HEK293 (cell line): Measurements from ENCODE around the gene DDX10.

ENCODE experiments used
- CTCF ChIA-PET: fragments of 350-600 bp; formaldehyde crosslinking; extraction: SDS; loops from one replicate; lab custom pipeline; 2021; ENCODE audit warnings: antibody characterized with exemption; lab: Yijun Ruan, JAX
- POLR2A ChIA-PET: fragments of 300-600 bp; formaldehyde crosslinking; extraction: SDS; loops from one replicate; lab custom pipeline; 2020; ENCODE audit warnings: antibody characterized with exemption, inconsistent platforms; lab: Yijun Ruan, JAX
- H3K27ac ChIP-seq: fragments of 200-500 bp; sonication (Bioruptor generic); 2 replicates; pipeline ENCODE4 v1.5.1; 2014; ENCODE audit warnings: low read depth, low read length, control low read depth, inconsistent platforms; ENCODE audit errors: extremely low read depth
- H3K36me3 ChIP-seq, 2 experiments: fragments of 200-500 bp in 1 of 2; sonication (Bioruptor generic) in 1 of 2; 1 replicate in 1 of 2; 2 replicates in 1 of 2; pipeline ENCODE4 v1.5.1; 2014 to 2017; ENCODE audit warnings: inconsistent platforms in 2 of 2, low read length in 2 of 2; ENCODE audit not compliant: control insufficient read depth in 2 of 2, insufficient read depth in 1 of 2
- H3K4me1 ChIP-seq: fragments of 200-500 bp; sonication (Bioruptor generic); 2 replicates; pipeline ENCODE4 v1.5.1; 2014; ENCODE audit warnings: mild to moderate bottlenecking, low read length, inconsistent platforms; ENCODE audit not compliant: control insufficient read depth, insufficient read depth
- H3K4me3 ChIP-seq: 2 replicates; pipeline ENCODE4 v1.5.1; 2011; ENCODE audit warnings: low read depth, mild to moderate bottlenecking, control low read depth, low read length, moderate library complexity
- H3K9me3 ChIP-seq: fragments of 200-500 bp; sonication (Bioruptor generic); 2 replicates; pipeline ENCODE4 v1.5.1; 2014; ENCODE audit warnings: low read depth, low read length, inconsistent platforms; ENCODE audit not compliant: control insufficient read depth, insufficient read depth
- IKZF3 ChIP-seq: fragments of 450-650 bp; IDR thresholded peaks from 2 replicates; pipeline ENCODE4 v1.5.0; 2018; ENCODE audit warnings: missing biosample characterization, mild to moderate bottlenecking, missing genetic modification characterization, moderate library complexity
- MYNN ChIP-seq: fragments of 450-650 bp; formaldehyde crosslinking; IDR thresholded peaks from 2 replicates; pipeline ENCODE4 v1.5.1; 2016; ENCODE audit warnings: missing biosample characterization, missing genetic modification characterization, borderline replicate concordance
- REPIN1 ChIP-seq: fragments of 450-650 bp; formaldehyde crosslinking; IDR thresholded peaks from 2 replicates; pipeline ENCODE4 v1.5.1; 2017; ENCODE audit warnings: missing biosample characterization, missing genetic modification characterization, low read depth
- SCRT1 ChIP-seq: fragments of 450-650 bp; formaldehyde crosslinking; IDR thresholded peaks from 2 replicates; pipeline ENCODE4 v1.5.1; 2016; ENCODE audit warnings: missing biosample characterization, missing genetic modification characterization, borderline replicate concordance
- YY2 ChIP-seq: fragments of 450-650 bp; formaldehyde crosslinking; IDR thresholded peaks from 2 replicates; pipeline ENCODE4 v1.5.1; 2016; ENCODE audit warnings: missing biosample characterization, missing genetic modification characterization
- ZBTB17 ChIP-seq: fragments of 450-650 bp; formaldehyde crosslinking; IDR thresholded peaks from 2 replicates; pipeline ENCODE4 v1.5.1; 2016; ENCODE audit warnings: missing biosample characterization, missing genetic modification characterization
- ZIC2 ChIP-seq: fragments of 450-650 bp; formaldehyde crosslinking; IDR thresholded peaks from 2 replicates; pipeline ENCODE4 v1.5.1; 2016; ENCODE audit warnings: missing biosample characterization, missing genetic modification characterization
- ZNF114 ChIP-seq: fragments of 450-650 bp; formaldehyde crosslinking; IDR thresholded peaks from 2 replicates; pipeline ENCODE4 v1.5.0; 2017; ENCODE audit warnings: missing biosample characterization, missing genetic modification characterization
- ZNF146 ChIP-seq: fragments of 450-650 bp; formaldehyde crosslinking; IDR thresholded peaks from 2 replicates; pipeline ENCODE4 v1.5.1; 2016; ENCODE audit warnings: missing biosample characterization, missing genetic modification characterization
- ZNF274 ChIP-seq, 2 experiments: fragments of 200-500 bp in 1 of 2; fragments of 450-650 bp in 1 of 2; sonication (Bioruptor generic) in 1 of 2; formaldehyde crosslinking in 1 of 2; IDR thresholded peaks; 2 replicates each; pipeline versions ENCODE4 v1.5.1 to v1.6.1; 2014 to 2016; ENCODE audit warnings: borderline replicate concordance in 1 of 2, inconsistent platforms in 1 of 2, low read length in 1 of 2, missing biosample characterization in 1 of 2, missing genetic modification characterization in 1 of 2
- ZNF324 ChIP-seq: fragments of 450-650 bp; formaldehyde crosslinking; IDR thresholded peaks from 2 replicates; pipeline ENCODE4 v1.5.1; 2016; ENCODE audit warnings: missing biosample characterization, missing genetic modification characterization
- ZNF404 ChIP-seq: fragments of 450-650 bp; formaldehyde crosslinking; IDR thresholded peaks from 2 replicates; pipeline ENCODE4 v1.5.1; 2017; ENCODE audit warnings: missing biosample characterization, missing genetic modification characterization
- ZNF544 ChIP-seq: fragments of 450-650 bp; formaldehyde crosslinking; IDR thresholded peaks from 2 replicates; pipeline ENCODE4 v1.5.0; 2017; ENCODE audit warnings: missing biosample characterization, missing genetic modification characterization
- ZNF549 ChIP-seq: fragments of 450-650 bp; IDR thresholded peaks from 2 replicates; pipeline ENCODE4 v1.5.1; 2018; ENCODE audit warnings: missing biosample characterization, missing genetic modification characterization, mild to moderate bottlenecking, inconsistent platforms, moderate library complexity
- ZNF560 ChIP-seq: fragments of 450-650 bp; formaldehyde crosslinking; IDR thresholded peaks from 2 replicates; pipeline ENCODE4 v1.5.1; 2017; ENCODE audit warnings: missing biosample characterization, missing genetic modification characterization, borderline replicate concordance
- ZNF580 ChIP-seq: fragments of 450-650 bp; formaldehyde crosslinking; IDR thresholded peaks from 2 replicates; pipeline ENCODE4 v1.5.1; 2016; ENCODE audit warnings: missing biosample characterization, missing genetic modification characterization
- ZNF701 ChIP-seq: fragments of 450-650 bp; formaldehyde crosslinking; IDR thresholded peaks from 2 replicates; pipeline ENCODE4 v1.5.1; 2016; ENCODE audit warnings: missing biosample characterization, missing genetic modification characterization
- ZNF791 ChIP-seq: fragments of 450-650 bp; formaldehyde crosslinking; IDR thresholded peaks from 2 replicates; pipeline ENCODE4 v1.5.1; 2016; ENCODE audit warnings: missing biosample characterization, missing genetic modification characterization
- ZSCAN30 ChIP-seq: fragments of 450-650 bp; IDR thresholded peaks from 2 replicates; pipeline ENCODE4 v1.5.1; 2018; ENCODE audit warnings: missing biosample characterization, mild to moderate bottlenecking, missing genetic modification characterization, moderate library complexity
- TF ChIP-seq, protein P1 (sequence below): fragments of 450-650 bp; formaldehyde crosslinking; IDR thresholded peaks from 2 replicates; pipeline ENCODE4 v1.5.1; 2016; ENCODE audit warnings: missing biosample characterization, missing genetic modification characterization
- TF ChIP-seq, protein P2 (sequence below): fragments of 450-650 bp; formaldehyde crosslinking; IDR thresholded peaks from 2 replicates; pipeline ENCODE4 v1.5.1; 2016; ENCODE audit warnings: missing biosample characterization, missing genetic modification characterization
- TF ChIP-seq, protein P3 (sequence below): fragments of 450-650 bp; formaldehyde crosslinking; IDR thresholded peaks from 2 replicates; pipeline ENCODE4 v1.5.1; 2016; ENCODE audit warnings: missing biosample characterization, missing genetic modification characterization

The DDX10 gene

DNA sequence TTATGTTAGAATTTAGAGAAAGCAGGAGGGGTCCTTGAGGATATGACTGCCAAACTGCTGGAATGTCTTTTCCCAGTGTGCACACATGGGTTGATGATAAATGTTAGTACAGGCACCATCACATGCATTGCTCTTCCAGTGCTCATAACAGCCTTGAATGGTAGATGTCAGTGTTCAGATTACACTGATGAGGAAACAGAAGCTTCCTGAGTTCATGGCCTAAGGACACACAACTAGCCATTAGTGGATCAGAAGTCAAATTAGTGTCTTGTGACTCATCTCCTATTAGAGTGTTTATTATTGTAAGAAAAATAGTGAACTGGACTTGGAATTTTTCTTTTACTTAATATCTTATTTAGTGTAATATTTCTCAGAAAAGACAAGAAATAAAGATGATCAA is 241.5 kb downstream of the DDX10 start:
- H3K4me1 ChIP-seq: no peaks in the 10 kb centered on the region
- H3K27ac ChIP-seq: no peak overlapping the region
- ChIA-PET POLR2A (no interaction called here), CTCF (no interaction called here)
- H3K4me3 ChIP-seq: no peak overlapping the region
- H3K9me3 ChIP-seq: no peaks in the 10 kb centered on the region
- no peaks in the 10 kb centered on the region for H3K36me3 ChIP-seq
- no peak for TF ChIP-seq ZNF324 (tag by site-specific recombination)
- no peak for TF ChIP-seq ZNF580 (tag by site-specific recombination)
- TF ChIP-seq YY2 (tag by site-specific recombination): no peak
- no peak for TF ChIP-seq ZNF560 (tag by site-specific recombination)
- no peak for TF ChIP-seq ZIC2 (tag by site-specific recombination)
- TF ChIP-seq ZNF791 (tag by site-specific recombination): no peak
- TF ChIP-seq, protein P1, sequence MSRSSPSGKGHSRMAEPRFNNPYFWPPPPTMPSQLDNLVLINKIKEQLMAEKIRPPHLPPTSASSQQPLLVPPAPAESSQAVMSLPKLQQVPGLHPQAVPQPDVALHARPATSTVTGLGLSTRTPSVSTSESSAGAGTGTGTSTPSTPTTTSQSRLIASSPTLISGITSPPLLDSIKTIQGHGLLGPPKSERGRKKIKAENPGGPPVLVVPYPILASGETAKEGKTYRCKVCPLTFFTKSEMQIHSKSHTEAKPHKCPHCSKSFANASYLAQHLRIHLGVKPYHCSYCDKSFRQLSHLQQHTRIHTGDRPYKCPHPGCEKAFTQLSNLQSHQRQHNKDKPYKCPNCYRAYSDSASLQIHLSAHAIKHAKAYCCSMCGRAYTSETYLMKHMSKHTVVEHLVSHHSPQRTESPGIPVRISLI (tag by site-specific recombination): no peak
- TF ChIP-seq IKZF3 (tag by site-specific recombination): no peak
- no peak for TF ChIP-seq SCRT1 (tag by site-specific recombination)
- TF ChIP-seq, protein P2, sequence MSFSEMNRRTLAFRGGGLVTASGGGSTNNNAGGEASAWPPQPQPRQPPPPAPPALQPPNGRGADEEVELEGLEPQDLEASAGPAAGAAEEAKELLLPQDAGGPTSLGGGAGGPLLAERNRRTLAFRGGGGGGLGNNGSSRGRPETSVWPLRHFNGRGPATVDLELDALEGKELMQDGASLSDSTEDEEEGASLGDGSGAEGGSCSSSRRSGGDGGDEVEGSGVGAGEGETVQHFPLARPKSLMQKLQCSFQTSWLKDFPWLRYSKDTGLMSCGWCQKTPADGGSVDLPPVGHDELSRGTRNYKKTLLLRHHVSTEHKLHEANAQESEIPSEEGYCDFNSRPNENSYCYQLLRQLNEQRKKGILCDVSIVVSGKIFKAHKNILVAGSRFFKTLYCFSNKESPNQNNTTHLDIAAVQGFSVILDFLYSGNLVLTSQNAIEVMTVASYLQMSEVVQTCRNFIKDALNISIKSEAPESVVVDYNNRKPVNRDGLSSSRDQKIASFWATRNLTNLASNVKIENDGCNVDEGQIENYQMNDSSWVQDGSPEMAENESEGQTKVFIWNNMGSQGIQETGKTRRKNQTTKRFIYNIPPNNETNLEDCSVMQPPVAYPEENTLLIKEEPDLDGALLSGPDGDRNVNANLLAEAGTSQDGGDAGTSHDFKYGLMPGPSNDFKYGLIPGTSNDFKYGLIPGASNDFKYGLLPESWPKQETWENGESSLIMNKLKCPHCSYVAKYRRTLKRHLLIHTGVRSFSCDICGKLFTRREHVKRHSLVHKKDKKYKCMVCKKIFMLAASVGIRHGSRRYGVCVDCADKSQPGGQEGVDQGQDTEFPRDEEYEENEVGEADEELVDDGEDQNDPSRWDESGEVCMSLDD: no peak
- no peak for TF ChIP-seq ZSCAN30 (tag by site-specific recombination)
- no peak for TF ChIP-seq MYNN (tag by site-specific recombination)

DNA sequence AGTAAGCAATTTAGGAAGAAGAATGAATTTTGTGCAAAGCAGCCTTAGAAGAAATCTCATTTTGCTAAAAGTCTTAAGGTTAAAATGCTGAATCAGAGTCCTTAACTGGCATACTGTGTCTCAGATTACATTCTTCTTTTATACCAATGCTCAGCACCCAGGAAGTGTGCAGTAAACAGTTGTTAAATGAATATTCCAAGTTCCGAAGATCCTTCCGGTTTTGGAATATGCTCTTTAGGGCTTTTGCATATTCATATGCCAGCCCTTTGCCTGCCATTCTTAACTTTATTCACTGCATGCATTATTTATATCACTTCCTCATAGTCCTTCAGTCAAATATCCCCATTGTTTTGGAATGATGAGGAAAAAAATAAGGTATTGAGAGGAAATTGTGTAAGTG is 242.0 kb downstream of the DDX10 start:
- Histone ChIP-seq H3K36me3 (no peaks in the 10 kb centered on the region), H3K27ac (no peak overlapping the region), H3K4me3 (no peak overlapping the region), H3K9me3 (no peaks in the 10 kb centered on the region), H3K4me1 (no peaks in the 10 kb centered on the region)
- no peak for TF ChIP-seq REPIN1 (tag by site-specific recombination)
- TF ChIP-seq ZNF146 (tag by site-specific recombination): no peak
- TF ChIP-seq ZNF274 (IDR thresholded peaks at IDR 0.05; ENCODE audit: low read length): no peak
- no peak for TF ChIP-seq ZNF274 (tag by site-specific recombination; IDR thresholded peaks at IDR 0.05; ENCODE audit: borderline replicate concordance)
- no peak for TF ChIP-seq ZNF404 (tag by site-specific recombination)
- no peak for TF ChIP-seq ZBTB17
- TF ChIP-seq ZNF114 (tag by site-specific recombination): no peak
- TF ChIP-seq, protein P3, sequence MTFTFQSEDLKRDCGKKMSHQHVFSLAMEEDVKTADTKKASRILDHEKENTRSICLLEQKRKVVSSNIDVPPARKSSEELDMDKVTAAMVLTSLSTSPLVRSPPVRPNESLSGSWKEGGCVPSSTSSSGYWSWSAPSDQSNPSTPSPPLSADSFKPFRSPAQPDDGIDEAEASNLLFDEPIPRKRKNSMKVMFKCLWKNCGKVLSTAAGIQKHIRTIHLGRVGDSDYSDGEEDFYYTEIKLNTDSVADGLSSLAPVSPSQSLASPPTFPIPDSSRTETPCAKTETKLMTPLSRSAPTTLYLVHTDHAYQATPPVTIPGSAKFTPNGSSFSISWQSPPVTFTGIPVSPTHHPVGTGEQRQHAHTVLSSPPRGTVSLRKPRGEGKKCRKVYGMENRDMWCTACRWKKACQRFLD (tag by site-specific recombination): no peak
- TF ChIP-seq ZNF701 (tag by site-specific recombination): no peak
- no peak for TF ChIP-seq ZNF544
- no peak for TF ChIP-seq ZNF549 (tag by site-specific recombination)
- CTCF ChIA-PET: no interaction called here
- POLR2A ChIA-PET: no interaction called here
